Stimulated activated naive CD8-positive, alpha-beta T cell treated with anti-CD3 and anti-CD28 coated beads, Interleukin-15, Interleukin-2, amounts not matched to agents 100 ng/mL and 50 ng/mL, for 24 hours (primary cell): ENCODE results near the gene TSEN34.
"Not testable (repeated sequence)": the region's sequence is repeated elsewhere in the genome, so short reads cannot be mapped to it uniquely, and the experiment has no call there.

ENCODE experiments used
- H3K27ac Mint-ChIP-seq: one replicate; pipeline ENCODE4 v1.8.0; 2021; ENCODE audit warnings: mild to moderate bottlenecking, mixed read lengths
- H3K27me3 Mint-ChIP-seq: one replicate; pipeline ENCODE4 v1.8.0; 2021; ENCODE audit warnings: mixed read lengths
- H3K36me3 Mint-ChIP-seq: one replicate; pipeline ENCODE4 v1.8.0; 2021; ENCODE audit warnings: low read depth, mixed read lengths
- H3K4me1 Mint-ChIP-seq: one replicate; pipeline ENCODE4 v1.8.0; 2021; ENCODE audit warnings: low read depth, mixed read lengths
- H3K4me3 Mint-ChIP-seq: one replicate; pipeline ENCODE4 v1.8.0; 2021; ENCODE audit warnings: mild to moderate bottlenecking, mixed read lengths
- H3K9me3 Mint-ChIP-seq: one replicate; pipeline ENCODE4 v1.8.0; 2021; ENCODE audit warnings: mixed read lengths

The TSEN34 gene

GRCh38 chr19:54221947-54222346 lies 30.8 kb downstream of the TSEN34 start:
- H3K4me1 Mint-ChIP-seq, H3K27ac Mint-ChIP-seq, H3K27me3 Mint-ChIP-seq, H3K36me3 Mint-ChIP-seq, H3K4me3 Mint-ChIP-seq, H3K9me3 Mint-ChIP-seq: not testable (repeated sequence)

GRCh38 chr19:54222474-54223276 lies 31.6 kb downstream of the TSEN34 start, which contains the start of gene LILRB3:
LILRB3 (minus strand) TSS chr19:54223007; CDS start chr19:54222976, 31 bp downstream.
- H3K9me3 Mint-ChIP-seq, H3K4me1 Mint-ChIP-seq, H3K27me3 Mint-ChIP-seq, H3K27ac Mint-ChIP-seq, H3K4me3 Mint-ChIP-seq, H3K36me3 Mint-ChIP-seq: not testable (repeated sequence)

GRCh38 chr19:54223277-54223936 lies 32.3 kb downstream of the TSEN34 start:
- not testable (repeated sequence) for H3K4me3 Mint-ChIP-seq, H3K36me3 Mint-ChIP-seq, H3K4me1 Mint-ChIP-seq, H3K27ac Mint-ChIP-seq, H3K9me3 Mint-ChIP-seq
- H3K27me3 Mint-ChIP-seq: peaks cover 15% of the 10 kb centered on the region

- H3K36me3 Mint-ChIP-seq, H3K9me3 Mint-ChIP-seq, H3K4me1 Mint-ChIP-seq, H3K27ac Mint-ChIP-seq, H3K4me3 Mint-ChIP-seq: not testable (repeated sequence)
- H3K27me3 Mint-ChIP-seq: peaks cover 17% of the 10 kb centered on the region
Measured at GRCh38 chr19:54223937-54224281, 32.8 kb downstream of the TSEN34 start.

- H3K27ac Mint-ChIP-seq, H3K9me3 Mint-ChIP-seq, H3K4me1 Mint-ChIP-seq, H3K4me3 Mint-ChIP-seq, H3K36me3 Mint-ChIP-seq: not testable (repeated sequence)
- peaks cover 21% of the 10 kb centered on the region for H3K27me3 Mint-ChIP-seq
Measured at GRCh38 chr19:54224619-54225018, 33.5 kb downstream of the TSEN34 start.

GRCh38 chr19:54229146-54229545 lies 38.0 kb downstream of the TSEN34 start:
- H3K4me1 Mint-ChIP-seq: peaks cover 7% of the 10 kb centered on the region
- H3K9me3 Mint-ChIP-seq: no peaks in the 10 kb centered on the region
- no peak overlapping the region for H3K4me3 Mint-ChIP-seq
- H3K27me3 Mint-ChIP-seq: peaks cover 38% of the 10 kb centered on the region
- H3K36me3 Mint-ChIP-seq: no peaks in the 10 kb centered on the region
- no peak overlapping the region for H3K27ac Mint-ChIP-seq

- H3K36me3 Mint-ChIP-seq: no peaks in the 10 kb centered on the region
- H3K27me3 Mint-ChIP-seq: peaks cover 45% of the 10 kb centered on the region
- H3K9me3 Mint-ChIP-seq: no peaks in the 10 kb centered on the region
- no peak overlapping the region for H3K4me3 Mint-ChIP-seq
- H3K27ac Mint-ChIP-seq: no peak overlapping the region
- peaks cover 7% of the 10 kb centered on the region for H3K4me1 Mint-ChIP-seq
Measured at GRCh38 chr19:54230031-54230430, 38.9 kb downstream of the TSEN34 start.

- Mint-ChIP-seq H3K27ac (no peak overlapping the region), H3K36me3 (no peaks in the 10 kb centered on the region), H3K27me3 (peaks cover 54% of the 10 kb centered on the region), H3K4me1 (peaks cover 7% of the 10 kb centered on the region), H3K9me3 (no peaks in the 10 kb centered on the region), H3K4me3 (no peak overlapping the region)
Measured at GRCh38 chr19:54231077-54231931, 40.2 kb downstream of the TSEN34 start.

GRCh38 chr19:54233941-54234340 lies 42.8 kb downstream of the TSEN34 start:
- no peak overlapping the region for H3K4me3 Mint-ChIP-seq
- peaks cover 49% of the 10 kb centered on the region for H3K27me3 Mint-ChIP-seq

GRCh38 chr19:54239491-54240371 lies 48.6 kb downstream of the TSEN34 start:
- H3K4me3 Mint-ChIP-seq, H3K27ac Mint-ChIP-seq, H3K4me1 Mint-ChIP-seq, H3K9me3 Mint-ChIP-seq, H3K36me3 Mint-ChIP-seq: not testable (repeated sequence)
- peaks cover 27% of the 10 kb centered on the region for H3K27me3 Mint-ChIP-seq

More at GRCh38 chr19:54233941-54234340, 42.8 kb downstream of the TSEN34 start:
- Mint-ChIP-seq H3K9me3 (no peaks in the 10 kb centered on the region), H3K36me3 (no peaks in the 10 kb centered on the region), H3K27ac (no peak overlapping the region), H3K4me1 (peaks cover 7% of the 10 kb centered on the region)

GRCh38 chr19:54240372-54241336 lies 49.5 kb downstream of the TSEN34 start:
- H3K27ac Mint-ChIP-seq, H3K9me3 Mint-ChIP-seq, H3K36me3 Mint-ChIP-seq, H3K4me1 Mint-ChIP-seq, H3K4me3 Mint-ChIP-seq: not testable (repeated sequence)
- peaks cover 20% of the 10 kb centered on the region for H3K27me3 Mint-ChIP-seq

- H3K27me3 Mint-ChIP-seq: peaks cover 11% of the 10 kb centered on the region
- not testable (repeated sequence) for H3K27ac Mint-ChIP-seq, H3K9me3 Mint-ChIP-seq, H3K36me3 Mint-ChIP-seq, H3K4me1 Mint-ChIP-seq, H3K4me3 Mint-ChIP-seq
Measured at GRCh38 chr19:54242234-54242633, 51.1 kb downstream of the TSEN34 start.

GRCh38 chr19:54242646-54243045 lies 51.5 kb downstream of the TSEN34 start, which contains the start of gene LILRA6:
LILRA6 (minus strand) TSS chr19:54242790.
- H3K27ac Mint-ChIP-seq, H3K9me3 Mint-ChIP-seq, H3K4me1 Mint-ChIP-seq, H3K4me3 Mint-ChIP-seq, H3K36me3 Mint-ChIP-seq: not testable (repeated sequence)
- peaks cover 11% of the 10 kb centered on the region for H3K27me3 Mint-ChIP-seq
